Activated T-cell treated with anti-CD3 and anti-CD28 coated beads, Interleukin-2, amount 50 U/mL, for 1 hour (primary cell): ENCODE results near the gene LPGAT1.

Experiments
- DNase-seq: peaks from one replicate; pipeline ENCODE4 v3.0.0-alpha.2; 2020

The LPGAT1 gene

GRCh38 chr1:211828584-211829342 is 1.8 kb downstream of the LPGAT1 start:
- DNase-seq: no peak

GRCh38 chr1:211827051-211827450 is 3.5 kb downstream of the LPGAT1 start:
- DNase-seq: no peak

GRCh38 chr1:211825980-211826379 is 4.6 kb downstream of the LPGAT1 start:
- no peak for DNase-seq

GRCh38 chr1:211822677-211823407 is 7.7 kb downstream of the LPGAT1 start:
- DNase-seq: no peak

- DNase-seq: no peak
These were observed 14.0 kb downstream of the LPGAT1 start for GRCh38 chr1:211816586-211816985.

- DNase-seq: no peak
These were observed 16.2 kb downstream of the LPGAT1 start for GRCh38 chr1:211814313-211814712.

- DNase-seq: no peak
These were observed 17.0 kb downstream of the LPGAT1 start for GRCh38 chr1:211813590-211813989.

- DNase-seq: no peak
These were observed 18.0 kb downstream of the LPGAT1 start for GRCh38 chr1:211812584-211812983.

- DNase-seq: no peak
These were observed 18.7 kb downstream of the LPGAT1 start for GRCh38 chr1:211811848-211812247.

GRCh38 chr1:211811126-211811525 is 19.4 kb downstream of the LPGAT1 start:
- DNase-seq: no peak

- no peak for DNase-seq
These were observed 22.1 kb downstream of the LPGAT1 start for GRCh38 chr1:211808475-211808874.

- DNase-seq: no peak
These were observed 25.6 kb downstream of the LPGAT1 start for GRCh38 chr1:211804915-211805314.

GRCh38 chr1:211800925-211801607 is 29.5 kb downstream of the LPGAT1 start:
- no peak for DNase-seq

GRCh38 chr1:211797994-211798393 is 32.6 kb downstream of the LPGAT1 start:
- DNase-seq: no peak

- no peak for DNase-seq
These were observed 38.6 kb downstream of the LPGAT1 start for GRCh38 chr1:211791979-211792378.

GRCh38 chr1:211789641-211790464 is 40.7 kb downstream of the LPGAT1 start:
- no peak for DNase-seq

GRCh38 chr1:211788626-211789025 is 41.9 kb downstream of the LPGAT1 start:
- DNase-seq: no peak

- DNase-seq: no peak
These were observed 46.7 kb downstream of the LPGAT1 start for GRCh38 chr1:211783897-211784296.

GRCh38 chr1:211783266-211783665 is 47.3 kb downstream of the LPGAT1 start:
- DNase-seq: no peak

GRCh38 chr1:211781260-211781659 is 49.3 kb downstream of the LPGAT1 start:
- DNase-seq: no peak

GRCh38 chr1:211775170-211775569 is 55.4 kb downstream of the LPGAT1 start:
- no peak for DNase-seq

- DNase-seq: no peak
These were observed 65.9 kb downstream of the LPGAT1 start for GRCh38 chr1:211764701-211765100.

- DNase-seq: no peak
These were observed 68.4 kb downstream of the LPGAT1 start for GRCh38 chr1:211762206-211762605.
